Chondrocyte (in vitro differentiated cells): ENCODE measurements around the gene OR1I1. TPM values are rescaled to one million over a fixed set of nuclear protein-coding genes. Genes with fewer than 3 reads are reported as not detected.
A peak's percentile ranks its signal among the peaks of the same experiment; 100 is the strongest.

ENCODE experiments used
- DNase-seq: peaks from one replicate; pipeline ENCODE4 v3.0.0; 2021; ENCODE audit warnings: mixed read lengths, low spot score
- H3K27ac Mint-ChIP-seq: one replicate; pipeline ENCODE4 v1.8.0; 2021; ENCODE audit warnings: mild to moderate bottlenecking, moderate library complexity, mixed read lengths; ENCODE audit not compliant: unreplicated experiment
- H3K27me3 Mint-ChIP-seq: 2 replicates; pipeline ENCODE4 v1.8.0; 2021; ENCODE audit warnings: low read depth, mixed read lengths
- H3K36me3 Mint-ChIP-seq: 2 replicates; pipeline ENCODE4 v1.8.0; 2021; ENCODE audit warnings: low read depth, mixed read lengths
- H3K4me1 Mint-ChIP-seq: 2 replicates; pipeline ENCODE4 v1.8.0; 2021; ENCODE audit warnings: low read depth, mild to moderate bottlenecking, mixed read lengths
- H3K4me3 Mint-ChIP-seq: one replicate; pipeline ENCODE4 v1.8.0; 2021; ENCODE audit warnings: mild to moderate bottlenecking, moderate library complexity, mixed read lengths; ENCODE audit not compliant: unreplicated experiment
- H3K9me3 Mint-ChIP-seq: 2 replicates; pipeline ENCODE4 v1.8.0; 2021; ENCODE audit warnings: low read depth, mixed read lengths
- CTCF ChIP-seq: fragments of 200-600 bp; sonication (generic); IDR thresholded peaks from 2 replicates; pipeline ENCODE4 v1.5.0; 2021; ENCODE audit warnings: antibody characterized with exemption, mild to moderate bottlenecking, moderate library complexity
- total RNA-seq: library from RNA; stranded (reverse); gene quantifications from 3 replicates; pipeline ENCODE4 v1.2.1, GENCODE V29; 2021

The OR1I1 gene
- total RNA-seq, 1 donor from 2014 or later = not detected

- H3K36me3 Mint-ChIP-seq = peaks cover 35% of the 10 kb centered on the region
- TF ChIP-seq CTCF = no peak
- peak; percentile 54 for DNase-seq
These were observed 36.2 kb downstream of the OR1I1 start for GRCh38 chr19:15118248-15118647.

GRCh38 chr19:15118789-15119494 is 36.9 kb downstream of the OR1I1 start:
- no peaks in the 10 kb centered on the region for H3K9me3 Mint-ChIP-seq

More at GRCh38 chr19:15118248-15118647, 36.2 kb downstream of the OR1I1 start:
- no peak overlapping the region for H3K4me3 Mint-ChIP-seq
- peaks cover 13% of the 10 kb centered on the region for H3K4me1 Mint-ChIP-seq
- peak overlapping the region; percentile 5 for H3K27ac Mint-ChIP-seq
- H3K9me3 Mint-ChIP-seq = no peaks in the 10 kb centered on the region
- H3K27me3 Mint-ChIP-seq = no peaks in the 10 kb centered on the region

GRCh38 chr19:15120135-15121026 is 38.4 kb downstream of the OR1I1 start:
- Mint-ChIP-seq H3K4me1 (peaks cover 16% of the 10 kb centered on the region), H3K27ac (peak overlapping the region; percentile 2), H3K36me3 (peaks cover 28% of the 10 kb centered on the region), H3K4me3 (no peak overlapping the region), H3K9me3 (no peaks in the 10 kb centered on the region), H3K27me3 (no peaks in the 10 kb centered on the region)
- TF ChIP-seq CTCF = peak; percentile 18
- DNase-seq = no peak

More at GRCh38 chr19:15118789-15119494, 36.9 kb downstream of the OR1I1 start:
- Mint-ChIP-seq H3K4me3 (no peak overlapping the region), H3K27ac (no peak overlapping the region), H3K27me3 (no peaks in the 10 kb centered on the region), H3K4me1 (peaks cover 17% of the 10 kb centered on the region), H3K36me3 (peaks cover 34% of the 10 kb centered on the region)
- peak; percentile 75 for DNase-seq
- TF ChIP-seq CTCF = no peak

- Mint-ChIP-seq H3K27ac (no peak overlapping the region), H3K27me3 (no peaks in the 10 kb centered on the region), H3K4me3 (no peak overlapping the region), H3K36me3 (peaks cover 25% of the 10 kb centered on the region), H3K9me3 (no peaks in the 10 kb centered on the region), H3K4me1 (peaks cover 23% of the 10 kb centered on the region)
- no peak for TF ChIP-seq CTCF
- no peak for DNase-seq
These were observed 40.5 kb downstream of the OR1I1 start for GRCh38 chr19:15122331-15123030.
